Measurements from ENCODE around the gene FANCF. TPM values are rescaled to one million over a fixed set of nuclear protein-coding genes. Genes with fewer than 3 reads are reported as not detected.

Gene FANCF
- total RNA-seq, 1 donor from 2014 or later, result 13.4 TPM

DNA sequence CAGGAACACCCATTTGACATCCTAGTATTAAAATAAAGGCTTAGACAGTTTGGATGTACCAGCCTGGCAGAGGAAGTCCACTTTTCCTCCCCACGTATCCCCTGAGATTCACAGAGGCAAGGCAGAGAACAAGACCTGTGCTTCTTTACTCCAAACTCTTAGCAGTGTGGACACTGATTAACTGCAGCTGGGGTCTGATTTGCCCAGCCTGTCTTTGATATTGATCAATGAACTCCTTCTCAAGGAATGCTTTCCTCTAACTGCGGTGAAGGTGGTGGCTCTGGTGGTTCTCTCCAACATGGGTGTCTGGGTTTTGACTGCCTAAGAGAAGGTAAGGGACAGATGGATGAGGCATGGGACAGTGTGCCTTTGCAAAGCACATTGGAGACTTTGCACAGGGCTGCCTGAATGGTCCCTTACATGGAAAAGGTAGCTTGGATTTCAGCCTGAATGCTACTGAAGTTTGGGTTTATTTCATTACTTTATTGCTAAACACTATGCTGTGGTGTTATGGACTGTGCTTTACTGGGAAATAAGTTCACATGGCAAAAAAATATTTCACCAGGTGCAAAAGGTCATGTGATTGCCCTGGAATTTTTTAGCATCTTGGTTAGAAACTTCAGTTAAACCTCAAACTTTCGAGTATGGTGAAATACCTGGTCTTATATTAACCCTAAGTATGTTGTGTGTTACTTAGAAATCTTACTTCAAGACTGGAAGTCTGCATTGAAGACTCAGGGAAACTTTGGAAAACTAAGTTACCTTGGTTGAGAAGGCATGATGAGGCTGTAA lies 42.6 kb upstream of the FANCF start:
- H3K36me3 ChIP-seq (ENCODE audit: control insufficient read depth, insufficient read depth, low read length), result no peaks in the 10 kb centered on the region
- no peak for DNase-seq (ENCODE audit: low read depth)
- H3K4me3 ChIP-seq (ENCODE audit: low read depth, low read length), result no peak overlapping the region
- no peak for FAIRE-seq
- TF ChIP-seq, protein P1, sequence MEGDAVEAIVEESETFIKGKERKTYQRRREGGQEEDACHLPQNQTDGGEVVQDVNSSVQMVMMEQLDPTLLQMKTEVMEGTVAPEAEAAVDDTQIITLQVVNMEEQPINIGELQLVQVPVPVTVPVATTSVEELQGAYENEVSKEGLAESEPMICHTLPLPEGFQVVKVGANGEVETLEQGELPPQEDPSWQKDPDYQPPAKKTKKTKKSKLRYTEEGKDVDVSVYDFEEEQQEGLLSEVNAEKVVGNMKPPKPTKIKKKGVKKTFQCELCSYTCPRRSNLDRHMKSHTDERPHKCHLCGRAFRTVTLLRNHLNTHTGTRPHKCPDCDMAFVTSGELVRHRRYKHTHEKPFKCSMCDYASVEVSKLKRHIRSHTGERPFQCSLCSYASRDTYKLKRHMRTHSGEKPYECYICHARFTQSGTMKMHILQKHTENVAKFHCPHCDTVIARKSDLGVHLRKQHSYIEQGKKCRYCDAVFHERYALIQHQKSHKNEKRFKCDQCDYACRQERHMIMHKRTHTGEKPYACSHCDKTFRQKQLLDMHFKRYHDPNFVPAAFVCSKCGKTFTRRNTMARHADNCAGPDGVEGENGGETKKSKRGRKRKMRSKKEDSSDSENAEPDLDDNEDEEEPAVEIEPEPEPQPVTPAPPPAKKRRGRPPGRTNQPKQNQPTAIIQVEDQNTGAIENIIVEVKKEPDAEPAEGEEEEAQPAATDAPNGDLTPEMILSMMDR (IDR thresholded peaks at IDR 0.05; ENCODE audit: insufficient read depth, low read length, severe bottlenecking), result no peak
- H3K27me3 ChIP-seq (ENCODE audit: control insufficient read depth, insufficient read depth, low read length), result peaks cover 13% of the 10 kb centered on the region

DNA sequence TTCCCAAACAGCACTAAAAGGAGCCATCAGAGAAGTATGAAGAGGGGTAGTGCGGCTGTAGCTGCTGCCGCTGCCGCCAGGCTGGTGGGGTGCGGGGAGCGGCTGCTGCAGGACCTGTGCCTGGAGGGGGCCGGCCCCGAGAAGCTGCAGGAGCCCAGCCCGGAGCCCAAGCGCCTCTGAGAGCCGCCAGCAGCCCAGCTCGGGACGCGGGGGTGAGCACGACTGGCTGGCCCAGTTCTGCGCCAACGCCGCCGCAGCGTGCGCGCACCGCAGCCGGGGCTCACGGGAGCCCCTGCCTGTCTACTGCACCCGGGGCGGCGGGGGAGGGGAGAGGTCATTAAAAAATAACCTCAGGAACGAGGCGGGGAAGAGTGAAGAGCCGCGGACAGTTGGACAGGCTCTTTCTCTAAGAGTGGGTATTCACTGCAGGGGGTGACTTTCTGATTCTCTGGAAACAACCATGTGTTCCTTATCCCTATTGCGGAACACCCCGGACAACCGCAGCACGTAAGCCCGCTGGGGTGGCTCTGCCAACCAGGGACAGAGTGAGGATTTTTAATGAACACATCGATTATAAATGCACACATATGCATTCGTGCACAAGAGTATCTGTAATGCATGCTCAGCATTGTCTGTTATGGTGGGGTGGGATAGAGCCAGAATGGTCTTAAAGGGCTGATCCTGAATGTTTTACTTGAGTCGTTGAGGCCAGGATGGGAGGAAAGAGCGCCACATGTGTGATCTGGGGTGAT lies 41.2 kb upstream of the FANCF start:
- Histone ChIP-seq H3K27me3 (ENCODE audit: control insufficient read depth, insufficient read depth, low read length) (peaks cover 13% of the 10 kb centered on the region), H3K4me3 (ENCODE audit: low read depth, low read length) (no peak overlapping the region), H3K36me3 (ENCODE audit: control insufficient read depth, insufficient read depth, low read length) (no peaks in the 10 kb centered on the region)
- FAIRE-seq, result no peak
- TF ChIP-seq, protein P1 (IDR thresholded peaks at IDR 0.05; ENCODE audit: insufficient read depth, low read length, severe bottlenecking), result no peak
- DNase-seq (ENCODE audit: low read depth), result no peak

DNA sequence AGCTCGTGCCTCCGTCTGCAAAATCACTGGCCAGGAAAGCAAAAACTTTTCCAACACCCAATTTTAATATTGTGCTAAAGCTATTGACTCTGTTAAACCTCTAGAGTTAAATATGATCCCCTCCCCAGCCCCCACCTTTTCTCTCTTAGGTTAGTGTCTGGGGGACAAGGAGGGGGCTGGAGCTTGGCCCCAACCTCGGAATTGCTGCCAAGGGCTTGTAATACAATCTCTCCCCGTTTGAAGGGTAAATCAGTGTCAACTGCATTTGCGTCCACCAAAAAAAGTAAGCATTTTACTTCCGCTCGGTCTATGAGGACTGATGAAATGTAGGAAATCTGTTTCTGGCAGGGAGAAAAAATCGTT lies 40.7 kb upstream of the FANCF start, which contains the start of gene GAS2:
Gene GAS2, plus strand, starts transcription at position 287 of the 363 bp plus-strand sequence. CDS start 8,259 bp downstream, outside the sequence.
- TF ChIP-seq, protein P1 (IDR thresholded peaks at IDR 0.05; ENCODE audit: insufficient read depth, low read length, severe bottlenecking), result no peak
- no peak for FAIRE-seq
- peaks cover 13% of the 10 kb centered on the region for H3K27me3 ChIP-seq (ENCODE audit: control insufficient read depth, insufficient read depth, low read length)

DNA sequence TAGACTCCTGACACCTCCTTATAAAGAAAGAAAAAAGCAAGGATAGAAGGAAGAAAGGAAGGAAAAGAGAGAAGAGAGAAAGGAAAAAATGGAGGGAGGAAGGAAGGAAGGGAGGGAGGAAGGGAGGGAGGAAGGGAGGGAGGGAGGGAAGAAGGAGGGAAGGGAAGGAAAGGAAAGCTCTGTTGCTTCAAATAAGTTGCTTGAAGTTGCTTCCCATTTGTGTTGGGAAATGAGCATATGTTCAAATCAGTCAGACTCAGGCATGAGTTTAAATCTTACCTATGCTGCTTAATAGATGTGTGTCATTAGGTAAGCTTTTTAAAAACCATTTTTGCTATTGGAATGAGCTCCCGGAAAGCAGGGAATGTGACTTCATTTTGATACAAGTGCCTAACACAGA lies 34.2 kb upstream of the FANCF start:
- no peak for FAIRE-seq
- TF ChIP-seq, protein P1 (IDR thresholded peaks at IDR 0.05; ENCODE audit: insufficient read depth, low read length, severe bottlenecking), result no peak

More for the DNA sequence above, 40.7 kb upstream of the FANCF start, which contains the start of gene GAS2:
- no peak for DNase-seq (ENCODE audit: low read depth)
- Histone ChIP-seq H3K4me3 (ENCODE audit: low read depth, low read length) (no peak within 1 kb of the TSS), H3K36me3 (ENCODE audit: control insufficient read depth, insufficient read depth, low read length) (no peaks in the 10 kb centered on the region)

DNA sequence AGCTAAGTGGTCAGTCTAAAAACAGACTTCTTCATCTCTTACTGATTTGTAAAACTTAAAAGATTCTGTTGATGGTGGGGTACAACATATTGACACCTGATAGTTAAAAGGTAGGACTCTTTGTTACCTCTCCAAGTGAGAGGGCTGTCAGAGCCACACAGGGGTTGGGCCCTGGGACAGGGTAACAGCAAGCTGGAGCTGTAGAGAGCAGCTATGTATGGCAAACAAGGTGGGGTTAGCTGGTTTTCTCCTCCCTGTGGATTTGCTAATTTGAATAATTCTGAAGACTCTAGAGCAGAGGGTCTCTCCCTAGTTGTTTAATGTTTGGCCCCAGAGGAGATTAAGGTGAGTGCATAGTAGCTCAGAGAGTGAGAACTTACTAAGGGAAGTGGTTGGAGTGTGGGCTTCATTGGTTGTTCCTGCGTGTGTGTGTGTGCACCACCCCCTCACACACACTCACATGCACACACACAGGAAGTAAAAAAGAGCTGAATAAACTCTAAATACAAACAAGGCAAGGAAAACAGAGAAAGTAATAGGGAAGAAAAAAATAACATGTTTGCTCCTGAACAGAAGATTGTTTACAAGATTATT lies 31.6 kb upstream of the FANCF start:
- no peaks in the 10 kb centered on the region for H3K36me3 ChIP-seq (ENCODE audit: control insufficient read depth, insufficient read depth, low read length)
- H3K27me3 ChIP-seq (ENCODE audit: control insufficient read depth, insufficient read depth, low read length), result no peaks in the 10 kb centered on the region
- DNase-seq (ENCODE audit: low read depth) (no peak), FAIRE-seq (no peak)
- H3K4me3 ChIP-seq (ENCODE audit: low read depth, low read length), result no peak overlapping the region
- TF ChIP-seq, protein P1 (IDR thresholded peaks at IDR 0.05; ENCODE audit: insufficient read depth, low read length, severe bottlenecking), result no peak

More for the DNA sequence above, 34.2 kb upstream of the FANCF start:
- no peaks in the 10 kb centered on the region for H3K27me3 ChIP-seq (ENCODE audit: control insufficient read depth, insufficient read depth, low read length)
- no peak overlapping the region for H3K4me3 ChIP-seq (ENCODE audit: low read depth, low read length)
- no peaks in the 10 kb centered on the region for H3K36me3 ChIP-seq (ENCODE audit: control insufficient read depth, insufficient read depth, low read length)
- no peak for DNase-seq (ENCODE audit: low read depth)
